ENCODE measurements around the gene OSTC.
"Not testable (repeated sequence)": the region's sequence is repeated elsewhere in the genome, so short reads cannot be mapped to it uniquely, and the experiment has no call there.

The OSTC gene

DNA sequence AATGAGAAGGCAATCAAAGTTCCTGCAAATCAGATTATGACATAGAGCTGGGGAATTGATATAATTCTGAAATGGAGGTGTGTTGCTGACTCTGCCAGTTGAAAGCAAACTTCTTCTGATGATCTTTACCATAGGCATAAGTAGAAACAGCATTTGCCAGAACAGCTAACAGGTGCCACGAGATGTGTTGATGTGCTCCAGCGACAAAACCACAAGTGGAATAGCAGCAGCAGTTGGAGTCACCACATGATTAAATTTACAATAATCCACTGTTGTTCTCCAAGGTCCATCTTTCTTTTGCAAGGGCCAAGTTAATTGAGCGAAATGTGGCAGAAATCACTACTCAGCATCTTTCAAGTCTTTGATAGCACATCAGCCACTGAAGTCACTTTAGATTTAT, 3.7 kb upstream of the OSTC start:
- no peak for DNase-seq

GRCh38 chr4:108649863-108650211, 562 bp upstream of the OSTC start:
- DNase-seq, result no peak

DNA sequence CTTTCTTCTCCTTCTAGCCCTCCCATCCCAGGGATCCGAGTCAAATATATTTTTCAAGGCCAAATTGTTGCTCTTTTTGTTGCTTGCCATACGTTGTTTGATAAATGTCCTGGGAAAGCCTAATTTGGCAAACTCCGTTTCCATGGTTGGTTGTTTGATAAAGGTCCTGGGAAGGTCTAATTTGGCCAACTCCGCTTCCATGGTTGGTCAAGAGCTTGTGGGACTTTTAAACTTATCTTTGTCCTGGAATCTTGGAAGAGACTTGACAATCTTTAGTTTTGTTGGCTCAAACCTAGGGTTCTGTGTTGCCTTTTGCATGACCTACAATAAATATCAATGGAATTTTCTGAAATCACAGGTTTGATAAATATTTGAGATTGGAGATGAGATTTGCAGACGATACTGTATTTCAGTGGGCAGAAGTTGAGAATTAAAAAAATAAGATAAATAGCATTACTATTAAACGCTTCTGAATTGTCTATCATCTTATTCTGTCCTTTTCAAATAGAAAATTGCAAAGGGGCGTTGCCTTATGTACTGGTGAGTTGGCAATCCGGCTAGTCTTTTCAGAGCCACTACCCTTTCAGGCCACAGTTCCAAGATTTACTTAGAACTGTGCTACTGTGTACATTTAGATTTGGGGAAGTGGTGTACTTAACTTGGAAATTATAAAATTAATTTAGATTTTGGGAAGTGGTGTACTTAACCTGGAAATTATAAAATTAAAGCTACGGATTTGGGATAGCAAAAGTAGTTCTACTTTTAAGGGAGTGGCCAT, 804 bp downstream of the OSTC start:
- DNase-seq, result peak; percentile 77

DNA sequence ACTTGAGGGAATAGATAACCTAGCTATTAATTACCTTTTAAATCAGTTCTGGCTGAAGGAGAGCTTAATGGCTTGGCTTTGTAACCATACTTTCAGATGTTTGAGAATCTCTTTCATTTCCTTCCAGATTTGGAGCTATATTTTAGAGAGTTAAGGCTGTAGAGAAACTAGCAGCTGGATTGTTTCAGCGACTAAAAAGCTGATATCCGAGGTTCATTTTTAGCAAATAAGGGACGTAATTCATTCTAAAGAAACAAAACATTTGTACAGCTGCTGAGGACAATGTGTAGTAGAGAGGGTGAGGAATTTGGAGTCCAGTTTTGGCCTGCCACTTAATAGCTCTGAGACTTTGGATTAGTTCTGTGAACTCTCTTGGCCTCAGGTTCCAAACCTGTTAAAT, 12.2 kb downstream of the OSTC start:
- DNase-seq, result no peak

- no peak for DNase-seq
These were observed 24.1 kb downstream of the OSTC start for GRCh38 chr4:108674356-108674977.

DNA sequence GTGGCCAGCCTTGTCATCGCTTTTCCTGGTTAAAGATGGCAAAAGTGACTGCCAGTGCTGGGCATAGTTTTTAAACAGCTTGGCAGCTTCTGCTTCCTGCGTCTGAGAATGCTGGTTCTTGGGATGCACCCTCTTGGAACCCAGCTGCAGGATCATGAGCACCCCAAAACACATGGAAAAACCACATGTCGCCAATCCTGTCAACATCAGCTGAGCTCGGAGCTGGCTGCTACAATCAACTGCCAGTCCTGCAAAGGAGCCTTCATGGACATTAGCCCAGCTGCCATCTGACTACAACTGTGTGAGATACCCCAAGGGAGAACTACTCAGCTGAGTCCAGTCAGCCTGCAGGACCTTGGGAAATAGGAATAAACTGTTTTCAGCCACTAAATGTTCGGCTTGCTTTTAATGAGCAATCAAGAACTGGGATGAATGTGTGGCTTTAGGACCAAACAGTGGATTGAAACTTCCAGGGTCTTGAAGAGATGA, 31.0 kb downstream of the OSTC start:
- no peak for DNase-seq

GRCh38 chr4:108683479-108683878, 33.1 kb downstream of the OSTC start:
- DNase-seq, result peak; percentile 55

DNA sequence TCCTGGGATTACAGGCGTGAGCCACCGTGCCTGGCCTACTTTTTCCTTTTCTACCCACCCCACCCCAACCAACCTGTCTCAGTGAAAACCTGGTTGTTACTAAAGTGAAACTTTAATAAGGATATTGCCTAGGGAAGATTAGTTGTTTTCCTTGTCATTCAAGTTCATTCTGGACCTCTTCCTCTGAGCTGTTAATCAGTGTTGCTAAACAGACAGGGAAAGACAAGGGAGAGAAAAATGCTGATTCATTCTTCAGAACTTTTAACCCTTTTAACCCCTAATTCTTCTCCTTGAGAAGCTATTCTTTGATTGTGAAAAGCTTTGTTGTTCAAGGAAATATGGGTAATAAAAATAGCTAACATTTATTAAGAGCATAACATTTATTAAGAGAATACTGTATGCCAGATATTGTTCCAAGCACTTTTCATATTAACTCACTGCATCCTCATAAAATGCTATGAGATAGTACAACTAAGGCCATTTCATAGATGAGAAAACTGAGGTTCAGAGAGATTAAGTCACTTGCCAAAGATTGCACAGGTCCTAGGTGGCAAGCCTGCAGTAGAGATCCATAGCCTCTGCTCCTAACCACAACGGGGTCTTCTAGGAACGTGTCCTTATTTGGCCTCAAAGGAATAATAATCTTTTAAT, 34.8 kb downstream of the OSTC start:
- peak; percentile 31 for DNase-seq

DNA sequence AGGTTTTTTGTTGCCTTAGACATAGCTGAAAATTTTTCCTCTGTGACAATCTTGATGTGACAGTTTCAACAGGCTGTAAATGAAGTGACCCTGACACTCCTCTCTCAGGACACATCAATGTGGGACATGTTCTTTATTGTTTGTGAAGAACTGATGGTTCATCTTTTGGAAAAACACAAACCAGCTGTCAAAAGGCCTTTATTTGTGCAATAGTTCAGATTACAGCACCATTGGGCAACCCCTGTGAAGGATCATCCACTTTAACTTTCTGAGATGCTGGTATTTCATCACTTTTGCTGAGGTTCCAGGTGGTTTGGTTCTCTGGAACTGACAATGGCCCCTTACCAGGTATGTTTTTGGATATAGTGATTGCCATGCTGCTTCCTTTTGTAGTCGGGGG, 40.3 kb downstream of the OSTC start:
- DNase-seq, result no peak

- DNase-seq, result no peak
These were observed 42.8 kb downstream of the OSTC start for GRCh38 chr4:108693211-108693610.

DNA sequence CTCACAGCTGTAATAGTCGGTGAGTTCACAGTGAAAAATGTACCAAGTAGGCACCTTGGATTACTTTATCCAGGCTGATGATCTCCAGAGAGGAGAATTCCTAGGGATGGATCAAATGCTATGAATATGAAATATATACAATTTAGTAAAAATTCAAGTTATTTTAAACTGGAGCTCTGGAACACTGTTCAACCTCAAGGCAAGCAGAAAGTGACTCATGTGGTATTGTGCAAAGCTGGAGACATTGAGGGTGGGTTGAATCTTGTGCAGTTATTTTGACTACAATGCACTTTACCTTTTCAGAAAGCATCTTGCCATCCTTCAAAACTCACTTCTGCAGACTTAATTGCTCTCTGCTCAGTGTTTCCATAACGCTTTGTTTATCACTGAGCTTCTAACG, 43.4 kb downstream of the OSTC start:
- no peak for DNase-seq

DNA sequence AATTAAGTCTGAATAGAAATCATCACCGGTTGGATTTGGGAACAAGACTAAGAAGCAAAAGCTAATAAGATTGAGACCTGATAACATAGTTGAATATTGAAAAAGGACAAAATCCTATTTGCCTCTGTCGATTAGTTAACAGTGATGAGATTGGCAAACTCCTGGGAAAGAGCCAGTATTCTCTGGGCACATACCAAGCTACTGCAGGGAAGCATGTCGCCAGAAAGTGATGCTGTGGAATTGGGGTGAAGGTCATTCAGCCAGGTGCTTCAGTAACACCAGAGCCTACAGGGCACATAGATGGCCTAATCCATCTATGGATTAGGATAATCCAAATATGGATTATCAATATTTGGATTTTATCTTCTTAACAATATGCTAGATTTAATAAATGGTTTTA, 44.0 kb downstream of the OSTC start:
- DNase-seq, result no peak

GRCh38 chr4:108695062-108695461, 44.7 kb downstream of the OSTC start:
- no peak for DNase-seq

DNA sequence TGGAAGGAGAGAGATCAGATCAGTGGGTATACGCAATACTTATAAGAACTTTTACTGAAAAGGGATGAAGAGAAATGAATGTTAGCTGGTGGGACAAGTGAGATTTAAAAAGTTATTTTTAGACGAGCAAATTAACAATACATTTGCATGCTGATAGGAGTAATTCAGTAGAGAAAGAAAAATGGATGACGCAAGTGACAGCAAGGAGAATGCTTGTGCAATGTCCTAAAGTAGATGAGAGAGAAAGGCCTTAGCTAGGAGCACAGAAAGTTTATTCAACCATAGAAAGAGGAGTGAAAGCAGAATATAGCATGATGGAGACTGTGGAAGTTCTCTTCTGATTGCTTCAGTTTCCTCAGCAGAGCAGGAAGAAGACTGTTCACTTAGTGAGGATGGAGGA, 45.8 kb downstream of the OSTC start:
- no peak for DNase-seq

- peak; percentile 60 for DNase-seq
These were observed 49.8 kb downstream of the OSTC start for GRCh38 chr4:108700081-108700757.

DNA sequence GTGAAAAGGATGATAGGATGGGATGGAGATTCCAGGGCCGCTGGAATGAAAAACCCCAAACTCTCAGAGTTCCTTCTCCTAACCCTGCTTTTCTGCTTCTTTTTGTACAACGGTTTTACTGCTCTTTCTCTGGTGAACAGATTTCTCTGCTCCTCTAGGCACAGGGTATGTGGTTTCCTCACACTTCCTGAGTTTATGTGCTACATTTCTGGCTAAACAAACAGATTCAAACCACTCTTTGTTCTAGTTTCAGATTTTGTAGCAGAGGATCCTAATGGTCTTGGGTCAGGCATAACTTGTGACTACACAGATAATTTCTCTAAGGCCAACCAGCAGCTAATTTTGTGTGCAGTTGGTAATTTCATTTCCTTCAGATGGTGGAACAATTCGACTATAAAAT, 52.6 kb downstream of the OSTC start:
- peak; percentile 8 for DNase-seq

DNA sequence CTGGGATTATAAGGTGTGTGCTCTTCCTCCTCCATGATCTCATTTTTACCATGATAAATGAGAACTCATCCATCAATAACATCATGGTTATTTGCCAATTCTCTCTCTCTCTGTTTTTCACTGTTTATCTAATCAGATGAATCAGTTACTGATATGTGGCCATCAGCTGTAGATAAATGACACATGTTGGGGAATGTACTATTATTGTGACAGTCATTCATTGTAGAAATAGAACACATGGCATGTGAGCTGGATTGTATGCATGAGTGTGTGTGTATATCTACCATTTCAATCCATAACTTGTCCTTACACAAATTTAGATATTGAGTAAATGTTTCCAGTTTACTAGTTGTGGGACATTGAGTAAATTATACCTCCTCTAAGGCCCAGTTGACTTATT, 53.0 kb downstream of the OSTC start:
- no peak for DNase-seq

- no peak for DNase-seq
These were observed 53.6 kb downstream of the OSTC start for GRCh38 chr4:108703966-108704365.

- DNase-seq, result no peak
These were observed 55.9 kb downstream of the OSTC start for GRCh38 chr4:108706289-108706688.

- no peak for DNase-seq
These were observed 58.8 kb downstream of the OSTC start for GRCh38 chr4:108709234-108709633.

DNA sequence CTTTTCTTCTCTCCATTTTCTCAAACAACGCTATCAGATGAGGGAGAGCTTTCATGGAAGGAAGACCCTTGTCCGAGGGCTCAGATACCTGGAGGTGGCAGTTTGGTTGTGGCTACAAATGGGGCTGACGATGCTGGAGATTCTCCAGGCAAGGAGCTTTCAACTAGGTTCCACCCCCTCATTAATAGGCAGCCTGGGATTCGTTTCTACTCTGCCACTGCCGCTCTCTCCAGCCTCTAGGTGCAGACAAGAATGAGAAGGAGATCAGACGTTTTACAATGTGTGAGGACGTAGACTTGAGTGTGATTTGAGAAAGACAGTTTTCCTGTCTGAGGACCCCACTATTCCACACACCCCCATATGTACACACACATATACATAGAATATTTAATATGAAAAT, 59.3 kb downstream of the OSTC start:
- no peak for DNase-seq

GRCh38 chr4:108710578-108710977, 60.2 kb downstream of the OSTC start:
- not testable (repeated sequence) for DNase-seq

DNA sequence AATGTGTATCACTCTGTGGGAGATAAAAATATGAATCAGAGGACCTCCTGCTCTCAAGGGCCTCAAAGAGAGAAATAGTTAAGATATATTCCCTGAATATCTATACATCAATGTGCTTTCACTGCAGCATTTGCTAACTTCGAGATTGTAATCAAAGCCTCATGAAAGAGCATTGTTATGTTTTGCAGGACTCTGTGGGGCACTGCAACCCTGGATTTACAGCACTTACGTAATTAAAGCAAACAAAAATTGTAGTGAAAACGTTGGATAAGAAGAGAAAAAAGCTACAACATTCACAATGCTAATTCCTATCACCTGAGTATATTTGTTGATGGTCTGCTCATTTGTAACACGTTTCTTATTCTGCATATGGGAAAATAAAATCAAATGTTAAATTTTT, 64.5 kb downstream of the OSTC start:
- DNase-seq, result no peak

Measured in fibroblast of skin of scalp (primary cell).